Measurements from ENCODE around the gene MDM2. TPM values are rescaled to one million over a fixed set of nuclear protein-coding genes. Genes with fewer than 3 reads are reported as not detected.

MDM2 gene
- total and polyA plus RNA-seq, 2 donors (not counting 1 experiment from before 2014, with no cell fraction given) = 6.1 to 78.7 TPM

- DNase-seq = no peak
- CTCF ChIA-PET = no interaction called here
- Histone ChIP-seq H3K4me1 (ENCODE audit: control insufficient read depth in 2 of 2, insufficient read depth in 2 of 2, low read length in 2 of 2) (peaks cover 9 to 12% of the 10 kb centered on the region in 2 donors), H2AFZ (ENCODE audit: insufficient read depth, low read depth, low read length, poor library complexity, severe bottlenecking) (no peak overlapping the region), H3K79me2 (ENCODE audit: control insufficient read depth, insufficient read depth, low read length) (no peaks in the 10 kb centered on the region), H3K27ac (ENCODE audit: low read length in 2 of 2) (no peak overlapping the region), H3K9ac (ENCODE audit: low read length) (no peak overlapping the region), H3K9me3 (ENCODE audit: control extremely low read depth in 1 of 3, control insufficient read depth in 2 of 3, insufficient read depth in 1 of 3, low read length in 2 of 3) (no peaks in the 10 kb centered on the region), H3K36me3 (replicated peaks in 1 of 2; ENCODE audit: control extremely low read depth in 1 of 2, control insufficient read depth in 1 of 2, extremely low read depth in 1 of 2, insufficient read depth in 2 of 2, low read length in 1 of 2) (no peaks in the 10 kb centered on the region), H3K4me2 (replicated peaks; ENCODE audit: low read depth, low read length, poor library complexity, severe bottlenecking) (no peak overlapping the region), H3K4me3 (ENCODE audit: control extremely low read depth in 1 of 5, extremely low read depth in 1 of 5, insufficient read depth in 1 of 5, low read depth in 2 of 5, low read length in 4 of 5) (no peak overlapping the region), H3K27me3 (replicated peaks in 1 of 4; ENCODE audit: control extremely low read depth in 1 of 4, control insufficient read depth in 3 of 4, insufficient read depth in 4 of 4, low read length in 3 of 4) (no peaks in the 10 kb centered on the region), H4K20me1 (ENCODE audit: control insufficient read depth, insufficient read depth, low read length, poor library complexity, severe bottlenecking) (no peaks in the 10 kb centered on the region)
- Mint-ChIP-seq H3K4me1 (peaks cover 15% of the 10 kb centered on the region), H3K9me3 (ENCODE audit: insufficient read depth) (no peaks in the 10 kb centered on the region), H3K27ac (no peak overlapping the region), H3K27me3 (no peaks in the 10 kb centered on the region), H3K4me3 (no peak overlapping the region)
- POLR2A ChIA-PET = interaction anchor here (0.6 to 0.7 kb wide), 2 partner anchors 25 to 761 kb away, joined by 4 to 10 read pairs; no protein-coding TSS in a partner anchor
- TF ChIP-seq EZH2 (IDR thresholded peaks at IDR 0.05; ENCODE audit: borderline replicate concordance, insufficient read depth, low read depth, low read length, poor library complexity, severe bottlenecking) = no peak
- intact Hi-C loops (cut with micrococcal nuclease) = no loop called here
- no peak for ATAC-seq (ENCODE audit: low read depth)
- WGBS (ENCODE audit: insufficient coverage) = 100% methylated on average over 3 of the region's 14 CpGs
These were observed 18.7 kb upstream of the MDM2 start for GRCh38 chr12:68789144-68789878.

GRCh38 chr12:68790081-68790951 lies 17.7 kb upstream of the MDM2 start:
- no peak for TF ChIP-seq EZH2 (IDR thresholded peaks at IDR 0.05; ENCODE audit: borderline replicate concordance, insufficient read depth, low read depth, low read length, poor library complexity, severe bottlenecking)
- TF ChIP-seq CTCF (IDR thresholded peaks at IDR 0.05) = no peak
- intact Hi-C loops (cut with micrococcal nuclease) = no loop called here
- H2AFZ ChIP-seq (ENCODE audit: insufficient read depth, low read depth, low read length, poor library complexity, severe bottlenecking) = no peak overlapping the region
- H3K79me2 ChIP-seq (ENCODE audit: control insufficient read depth, insufficient read depth, low read length) = no peaks in the 10 kb centered on the region
- ATAC-seq (ENCODE audit: low read depth) (no peak), DNase-seq (no peak)
- H3K4me2 ChIP-seq (replicated peaks; ENCODE audit: low read depth, low read length, poor library complexity, severe bottlenecking) = no peak overlapping the region
- H3K4me1 Mint-ChIP-seq = peaks cover 14% of the 10 kb centered on the region
- 97% methylated on average over 3 of the region's 13 CpGs for WGBS (ENCODE audit: insufficient coverage)
- no peaks in the 10 kb centered on the region for H4K20me1 ChIP-seq (ENCODE audit: control insufficient read depth, insufficient read depth, low read length, poor library complexity, severe bottlenecking)
- H3K27ac ChIP-seq (ENCODE audit: low read length in 2 of 2) = no peak overlapping the region
- H3K27me3 ChIP-seq (replicated peaks in 1 of 4; ENCODE audit: control extremely low read depth in 1 of 4, control insufficient read depth in 3 of 4, insufficient read depth in 4 of 4, low read length in 3 of 4) = no peaks in the 10 kb centered on the region
- H3K9me3 Mint-ChIP-seq (ENCODE audit: insufficient read depth) = no peaks in the 10 kb centered on the region
- H3K9ac ChIP-seq (ENCODE audit: low read length) = no peak overlapping the region
- H3K4me1 ChIP-seq (ENCODE audit: control insufficient read depth in 2 of 2, insufficient read depth in 2 of 2, low read length in 2 of 2) = peaks cover 9 to 12% of the 10 kb centered on the region in 2 donors
- no peak overlapping the region for H3K27ac Mint-ChIP-seq
- ChIA-PET POLR2A (interaction anchor here (0.7 kb wide), 1 partner anchor 24 kb away, joined by 10 read pairs; no protein-coding TSS in a partner anchor), CTCF (no interaction called here)
- no peaks in the 10 kb centered on the region for H3K27me3 Mint-ChIP-seq
- H3K36me3 ChIP-seq (replicated peaks in 1 of 2; ENCODE audit: control extremely low read depth in 1 of 2, control insufficient read depth in 1 of 2, extremely low read depth in 1 of 2, insufficient read depth in 2 of 2, low read length in 1 of 2) = no peaks in the 10 kb centered on the region
- no peak overlapping the region for H3K4me3 Mint-ChIP-seq
- H3K4me3 ChIP-seq (ENCODE audit: control extremely low read depth in 1 of 5, extremely low read depth in 1 of 5, insufficient read depth in 1 of 5, low read depth in 2 of 5, low read length in 4 of 5) = no peak overlapping the region
- H3K9me3 ChIP-seq (ENCODE audit: control extremely low read depth in 1 of 3, control insufficient read depth in 2 of 3, insufficient read depth in 1 of 3, low read length in 2 of 3) = no peaks in the 10 kb centered on the region
